GM18499 (cell line): ENCODE measurements around the gene IGFBP3.

Experiments
- ATAC-seq: cut with Tn5 transposase; IDR thresholded peaks from one replicate; pipeline ENCODE4 v1.9.1; 2021; ENCODE audit warnings: moderate number of reproducible peaks; ENCODE audit not compliant: insufficient read depth, unreplicated experiment

IGFBP3 gene

GRCh38 chr7:45878457-45879144, 42.5 kb downstream of the IGFBP3 start:
- no peak for ATAC-seq

GRCh38 chr7:45876519-45876918, 44.6 kb downstream of the IGFBP3 start:
- ATAC-seq: no peak

- no peak for ATAC-seq
Observed at GRCh38 chr7:45874408-45875131, 46.5 kb downstream of the IGFBP3 start.

DNA sequence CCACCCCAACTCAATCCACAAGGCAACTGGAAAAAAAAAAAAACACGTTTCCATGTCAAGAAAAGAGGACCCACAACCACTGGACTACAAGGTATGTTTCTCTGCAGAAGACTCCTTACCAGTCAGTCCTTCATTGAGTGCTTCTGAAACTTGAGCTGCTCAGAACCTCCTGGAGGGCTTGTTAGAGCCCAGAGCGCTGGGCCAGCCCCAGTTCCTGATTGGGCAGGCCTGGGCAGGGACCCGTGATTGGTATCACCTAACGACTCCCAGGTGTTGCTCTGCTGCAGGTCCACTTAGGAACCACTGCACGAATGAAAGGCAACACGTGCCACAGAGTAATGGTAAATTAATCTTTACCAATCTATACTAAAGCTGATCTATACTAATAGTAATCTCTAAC, 47.7 kb downstream of the IGFBP3 start:
- ATAC-seq: no peak

DNA sequence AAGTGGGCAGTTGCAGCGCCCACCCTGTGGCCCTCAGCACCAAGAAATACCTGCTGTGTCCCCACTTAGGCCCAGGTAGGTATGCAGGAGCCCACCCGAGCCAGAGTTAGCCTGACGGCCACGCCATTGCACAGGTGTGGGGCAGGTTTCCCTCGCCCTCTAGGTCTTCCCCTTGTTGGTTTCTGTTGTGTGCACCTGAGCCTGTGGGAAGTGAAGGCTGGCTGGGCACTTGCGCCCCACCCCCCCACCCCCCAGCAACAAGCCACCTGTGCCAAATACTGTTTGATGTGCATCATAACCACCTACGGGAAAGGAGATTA, 48.1 kb downstream of the IGFBP3 start, which contains the start of gene CCDC201:
Gene CCDC201 (minus strand): TSS at position 48 of the 320 bp plus-strand sequence. CDS start 75 bp downstream, outside the sequence.
- ATAC-seq: no peak

DNA sequence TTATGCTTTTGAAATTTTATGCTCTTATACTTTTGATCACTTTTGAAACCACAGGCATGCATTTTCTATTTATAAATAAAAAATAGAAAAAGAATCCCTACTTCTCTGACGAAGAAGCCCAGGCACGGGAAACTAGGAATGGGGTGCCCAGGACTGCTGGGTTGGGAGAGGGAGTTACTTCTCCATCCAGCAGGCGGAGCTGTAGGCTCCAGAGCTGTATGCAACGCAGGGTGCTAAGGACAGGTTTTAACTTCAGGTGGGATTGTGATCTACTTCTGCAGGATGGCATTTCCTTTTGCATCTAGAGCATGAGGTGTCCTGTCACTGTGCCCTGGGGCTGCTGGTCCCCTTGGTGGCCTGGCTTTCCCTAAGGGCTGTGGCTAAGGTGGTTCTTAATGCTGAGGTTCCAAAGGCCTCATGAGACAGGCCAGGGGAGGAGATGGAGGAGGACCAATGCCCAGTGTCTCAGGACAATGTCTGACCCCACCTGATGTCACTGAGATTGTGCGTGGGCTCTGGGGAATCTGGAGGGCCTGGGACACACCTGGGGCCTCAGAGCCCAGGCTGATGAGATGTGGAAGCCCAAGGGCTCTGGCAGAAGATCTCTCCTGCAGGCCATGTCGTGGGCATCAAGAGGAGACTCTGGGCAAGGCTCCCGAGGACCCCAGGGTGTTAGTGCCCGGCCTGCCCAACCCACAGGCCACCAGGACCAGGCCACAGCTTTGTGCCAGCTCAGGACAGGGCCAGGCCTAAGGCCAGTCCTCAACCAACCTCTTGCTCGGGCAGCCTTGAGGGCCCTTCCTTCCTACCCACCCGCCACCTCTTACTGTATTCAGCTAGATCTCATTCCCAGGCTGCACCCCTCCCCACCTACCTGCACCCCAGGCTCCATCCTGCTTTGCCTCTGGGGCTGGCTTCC, 48.7 kb downstream of the IGFBP3 start:
- no peak for ATAC-seq

DNA sequence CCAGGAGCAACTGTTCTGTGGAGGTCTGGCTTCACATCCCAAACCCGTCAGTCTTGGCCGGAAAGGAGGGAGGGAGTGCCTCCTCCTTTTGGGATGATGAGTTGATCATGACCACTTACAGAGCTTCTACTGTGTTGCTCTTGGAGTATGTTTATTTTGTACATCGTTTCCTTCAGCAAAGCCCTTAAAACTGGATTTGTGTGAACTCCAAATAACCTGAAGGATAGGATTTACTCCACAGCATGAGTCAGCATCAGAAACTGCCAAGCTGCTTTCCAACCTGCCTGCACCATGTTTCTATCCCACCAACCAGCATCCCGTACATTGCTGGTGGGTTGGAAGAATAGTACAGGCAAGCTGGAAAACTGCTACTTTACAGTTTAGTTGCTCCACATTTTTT, 51.6 kb downstream of the IGFBP3 start:
- no peak for ATAC-seq

- no peak for ATAC-seq
Observed at GRCh38 chr7:45867471-45867870, 53.6 kb downstream of the IGFBP3 start.

- no peak for ATAC-seq
Observed at GRCh38 chr7:45865594-45866410, 55.3 kb downstream of the IGFBP3 start.

DNA sequence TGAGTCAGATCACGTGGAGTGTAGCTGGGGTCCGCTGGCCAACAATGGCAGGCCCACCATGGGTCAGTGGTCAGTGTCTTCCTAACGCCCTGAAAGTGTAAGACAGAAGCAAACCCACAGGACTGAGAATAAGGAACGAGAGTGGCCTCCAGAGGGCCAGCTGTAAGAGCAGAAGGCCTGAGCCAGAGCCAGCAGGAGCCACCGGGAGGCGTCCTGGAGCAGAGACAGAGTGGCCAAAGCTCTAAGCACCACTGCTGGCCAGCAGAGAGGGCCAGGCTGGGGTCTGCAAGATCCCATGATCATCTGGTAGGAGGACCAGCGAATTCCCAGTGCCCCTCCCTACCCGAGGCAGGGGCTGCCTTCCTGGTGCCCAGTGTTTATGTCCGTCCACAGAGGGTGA, 57.4 kb downstream of the IGFBP3 start:
- no peak for ATAC-seq
